A549 (cell line): Measurements from ENCODE around the gene KCTD19. TPM values are rescaled to one million over a fixed set of nuclear protein-coding genes. Genes with fewer than 3 reads are reported as not detected.

Experiments
- ATAC-seq, 2 experiments: fragments of 200-7000 bp in 1 of 2; fragments of >200 bp in 1 of 2; cut with Nextera tagmentation in 1 of 2; cut with Tn5 transposase in 1 of 2; 3 replicates each; pipeline versions ENCODE4 v1.8.0 to v1.9.1; 2018 to 2020; ENCODE audit warnings: mild to moderate bottlenecking in 1 of 2, moderate library complexity in 1 of 2
- CTCF ChIA-PET: fragments of 300-600 bp; sonication (Branson Sonifier 250); formaldehyde crosslinking; extraction: SDS; loops from one replicate; lab custom pipeline; 2021; ENCODE audit warnings: antibody characterized with exemption, inconsistent platforms; lab: Yijun Ruan, JAX
- POLR2A ChIA-PET: fragments of 350-600 bp; formaldehyde crosslinking; extraction: SDS; loops from one replicate; lab custom pipeline; 2021; ENCODE audit warnings: antibody characterized with exemption, inconsistent platforms; lab: Yijun Ruan, JAX
- DNase-seq, 2 experiments: peaks; one replicate each; pipeline versions ENCODE4 v3.0.0 to v3.0.0-alpha.2; 2011 to 2016; ENCODE audit warnings: low read depth in 1 of 2, low spot score in 1 of 2
- FAIRE-seq: peaks from 2 replicates; lab custom pipeline; 2011; peaks lifted over from hg19 to GRCh38; lab: Jason Lieb, UNC
- H3K27ac ChIP-seq, 2 experiments: fragments of >200 bp; sonication (Bioruptor Twin); formaldehyde crosslinking; 3 replicates each; pipeline ENCODE4 v1.5.1; 2016 to 2017
- H3K4me1 ChIP-seq: fragments of >200 bp; sonication (Bioruptor Twin); formaldehyde crosslinking; 3 replicates; pipeline ENCODE4 v1.6.1; 2016
- H3K4me2 ChIP-seq: fragments of >200 bp; sonication (Bioruptor Twin); formaldehyde crosslinking; 3 replicates; pipeline ENCODE4 v1.6.1; 2016
- H3K4me3 ChIP-seq: fragments of >200 bp; sonication (Bioruptor Twin); formaldehyde crosslinking; 3 replicates; pipeline ENCODE4 v1.5.1; 2016
- H3K9me3 ChIP-seq: fragments of >200 bp; sonication (Bioruptor Twin); formaldehyde crosslinking; 3 replicates; pipeline ENCODE4 v1.6.1; 2016
- ATOH8 ChIP-seq: fragments of 250-450 bp; sonication (Bioruptor Pico); IDR thresholded peaks from 2 replicates; pipeline ENCODE4 v1.5.0; 2020; ENCODE audit warnings: low read depth, mild to moderate bottlenecking, moderate library complexity
- BHLHE40 ChIP-seq: IDR thresholded peaks from 2 replicates; pipeline ENCODE4 v1.6.1; 2012; ENCODE audit warnings: low read depth, low read length, inconsistent platforms
- CHD2 ChIP-seq: fragments of 150-350 bp; IDR thresholded peaks from 2 replicates; pipeline ENCODE4 v1.6.1; 2014; ENCODE audit warnings: low read length; ENCODE audit not compliant: partially characterized antibody
- EHMT2 ChIP-seq: fragments of 200-600 bp; sonication (generic); IDR thresholded peaks from 2 replicates; pipeline ENCODE4 v1.6.1; 2016; ENCODE audit warnings: antibody characterized with exemption, low read depth, mild to moderate bottlenecking, moderate library complexity
- ESRRA ChIP-seq: fragments of 150-350 bp; IDR thresholded peaks from 2 replicates; pipeline ENCODE4 v1.6.1; 2014; ENCODE audit warnings: mild to moderate bottlenecking, low read length, borderline replicate concordance
- FOSB ChIP-seq: fragments of 250-450 bp; sonication (Bioruptor Pico); IDR thresholded peaks from 2 replicates; pipeline ENCODE4 v1.5.0; 2020; ENCODE audit warnings: mild to moderate bottlenecking, moderate library complexity
- FOSL2 ChIP-seq, 2 experiments: fragments of 450-650 bp in 1 of 2; fragments of >200 bp in 1 of 2; sonication (Bioruptor Twin) in 1 of 2; formaldehyde crosslinking; IDR thresholded peaks; 2 replicates each; pipeline versions ENCODE4 v1.5.0 to v1.6.1; 2016 to 2020; ENCODE audit warnings: mild to moderate bottlenecking in 1 of 2, moderate library complexity in 1 of 2
- GATA3 ChIP-seq: IDR thresholded peaks from 2 replicates; pipeline ENCODE4 v1.6.1; 2012; ENCODE audit warnings: borderline replicate concordance
- HEYL ChIP-seq: fragments of 250-450 bp; sonication (Bioruptor Pico); IDR thresholded peaks from 2 replicates; pipeline ENCODE4 v1.8.0; 2021; ENCODE audit warnings: mild to moderate bottlenecking, moderate library complexity
- HMGXB4 ChIP-seq: fragments of 250-450 bp; sonication (Bioruptor Pico); IDR thresholded peaks from 2 replicates; pipeline ENCODE4 v1.5.0; 2021; ENCODE audit warnings: mild to moderate bottlenecking, moderate library complexity, borderline replicate concordance
- HOXA7 ChIP-seq: fragments of 250-450 bp; sonication (Bioruptor Pico); IDR thresholded peaks from 2 replicates; pipeline ENCODE4 v1.5.0; 2020; ENCODE audit warnings: mild to moderate bottlenecking, moderate library complexity
- HOXB13 ChIP-seq: fragments of 250-450 bp; sonication (Bioruptor Pico); IDR thresholded peaks from 2 replicates; pipeline ENCODE4 v1.5.0; 2020; ENCODE audit warnings: low read depth, mild to moderate bottlenecking, moderate library complexity
- HOXB5 ChIP-seq: fragments of 250-450 bp; sonication (Bioruptor Pico); IDR thresholded peaks from 2 replicates; pipeline ENCODE4 v1.5.0; 2020; ENCODE audit warnings: mild to moderate bottlenecking, moderate library complexity
- JUN ChIP-seq, 2 experiments: fragments of >200 bp; sonication (Bioruptor Twin); formaldehyde crosslinking; IDR thresholded peaks; 2 replicates in 1 of 2; 3 replicates in 1 of 2; pipeline ENCODE4 v1.6.1; 2016 to 2017
- KDM1A ChIP-seq: fragments of 200-600 bp; sonication (generic); IDR thresholded peaks from 2 replicates; pipeline ENCODE4 v1.6.1; 2016; ENCODE audit warnings: low read depth, mild to moderate bottlenecking
- KDM5A ChIP-seq: fragments of 200-600 bp; sonication (generic); IDR thresholded peaks from 2 replicates; pipeline ENCODE4 v1.6.1; 2016; ENCODE audit warnings: antibody characterized with exemption, mild to moderate bottlenecking
- MAFK ChIP-seq: fragments of 450-650 bp; IDR thresholded peaks from 2 replicates; pipeline ENCODE4 v1.6.1; 2014; ENCODE audit not compliant: partially characterized antibody
- MAX ChIP-seq: IDR thresholded peaks from 2 replicates; pipeline ENCODE4 v1.6.1; 2012
- MAZ ChIP-seq: fragments of 150-350 bp; IDR thresholded peaks from 2 replicates; pipeline ENCODE4 v1.6.1; 2014; ENCODE audit warnings: antibody characterized with exemption, low read depth, low read length, borderline replicate concordance
- MYC ChIP-seq: IDR thresholded peaks from 2 replicates; pipeline ENCODE4 v1.6.1; 2012; ENCODE audit warnings: mild to moderate bottlenecking, inconsistent platforms, low read length, improper control_type of control experiment, borderline replicate concordance
- NFE2L2 ChIP-seq: fragments of 150-350 bp; conservative IDR thresholded peaks from 2 replicates; pipeline ENCODE4 v1.6.1; 2014; ENCODE audit warnings: low read length
- NR3C1 ChIP-seq: fragments of >200 bp; sonication (Bioruptor Twin); formaldehyde crosslinking; IDR thresholded peaks from 3 replicates; pipeline ENCODE4 v1.6.1; 2017
- PBX3 ChIP-seq: IDR thresholded peaks from 2 replicates; pipeline ENCODE4 v1.6.1; 2012
- PHF8 ChIP-seq: fragments of 200-600 bp; sonication (generic); IDR thresholded peaks from 2 replicates; pipeline ENCODE4 v1.6.1; 2016; ENCODE audit warnings: low read depth, mild to moderate bottlenecking, antibody characterized with exemption, moderate library complexity, borderline replicate concordance
- POLR2A ChIP-seq: IDR thresholded peaks from 2 replicates; pipeline ENCODE4 v1.6.1; 2012; ENCODE audit warnings: mild to moderate bottlenecking, low read length
- TP53 ChIP-seq: fragments of 250-450 bp; sonication (Bioruptor Pico); IDR thresholded peaks from 2 replicates; pipeline ENCODE4 v1.5.0; 2021; ENCODE audit warnings: mild to moderate bottlenecking, moderate library complexity
- USF2 ChIP-seq: fragments of 450-650 bp; IDR thresholded peaks from 2 replicates; pipeline ENCODE4 v1.6.1; 2014; ENCODE audit warnings: antibody characterized with exemption
- ZC3H11A ChIP-seq: fragments of 450-650 bp; IDR thresholded peaks from 2 replicates; pipeline ENCODE4 v1.6.1; 2014; ENCODE audit warnings: antibody characterized with exemption, mild to moderate bottlenecking
- ZSCAN20 ChIP-seq: fragments of 250-450 bp; sonication (Bioruptor Pico); IDR thresholded peaks from 2 replicates; pipeline ENCODE4 v1.8.0; 2022; ENCODE audit warnings: mild to moderate bottlenecking, moderate library complexity
- WGBS: methylation state at CpG from one replicate; pipeline ENCODE4 v1.1.6; 2017; ENCODE audit errors: missing lambda C conversion rate; 5-methylcytosine and 5-hydroxymethylcytosine counted together
- polyA plus RNA-seq, 4 experiments: library from polyadenylated mRNA; depleted of rRNA in 3 of 4; stranded (reverse); fragments of >200 nt; fragmentation: RNase III in 1 of 4; extraction: RNeasy Plus Mini Kit Qiagen cat#74134 plus additional on column Dnase treatment in 1 of 4; gene quantifications; 2 replicates in 3 of 4; 3 replicates in 1 of 4; pipeline ENCODE4 v1.2.3, GENCODE V29; 2011 to 2017
- TF ChIP-seq, protein P1 (sequence below): fragments of >200 bp; sonication (Bioruptor Twin); formaldehyde crosslinking; IDR thresholded peaks from 3 replicates; pipeline ENCODE4 v1.5.1; 2016
- TF ChIP-seq, protein P2 (sequence below): fragments of >200 bp; sonication (Bioruptor Twin); formaldehyde crosslinking; IDR thresholded peaks from 2 replicates; pipeline ENCODE4 v1.6.1; 2016
- TF ChIP-seq, protein P3 (sequence below): fragments of >200 bp; sonication (Bioruptor Twin); formaldehyde crosslinking; IDR thresholded peaks from 3 replicates; pipeline ENCODE4 v1.6.1; 2016

Gene KCTD19
- polyA plus RNA-seq, 2 of the 4 experiments (the other 2 are of a cell fraction), result 0.57 to 1.1 TPM

- no peak for FAIRE-seq
- CTCF ChIA-PET, result interaction anchor here (0.7 to 9.7 kb wide), 13 partner anchors 12 to 219 kb away, joined by 3 to 138 read pairs (median 5); partner anchors contain the start of genes KCTD19, LRRC36 and TMEM208
- Histone ChIP-seq H3K4me3 (peak within 1 kb of the TSS; percentile 74), H3K27ac (peak within 1 kb of the TSS; percentile 77 to 95), H3K4me1 (peaks cover 39% of the 10 kb centered on the region), H3K4me2 (peak within 1 kb of the TSS; percentile 97), H3K9me3 (no peaks in the 10 kb centered on the region)
- 0% methylated on average over 14 of the region's 75 CpGs for WGBS
- POLR2A ChIA-PET, result interaction anchor here (0.5 to 3.3 kb wide), 4 partner anchors 10 to 67 kb away, joined by 3 to 30 read pairs (median 5); partner anchors contain the start of gene TMEM208
- DNase-seq, result no peak
- ATAC-seq, result peak in 1 of 2 experiments; percentile 9; a peak in 1 of 6 replicates
- TF ChIP-seq HMGXB4 (CRISPR knock-in tag) (no peak), NR3C1 (no peak), EHMT2 (no peak), MAFK (no peak), PBX3 (no peak), HEYL (CRISPR knock-in tag) (no peak), BHLHE40 (no peak), ATOH8 (CRISPR knock-in tag) (0 out of 2 replicates have a peak, but pooled peaks have one; percentile 24), MAX (peak; percentile 3; the same call in 1 of the 2 replicates), GATA3 (no peak), ZC3H11A (no peak), PHF8 (no peak), TP53 (no peak), ZSCAN20 (CRISPR knock-in tag) (no peak), HOXB13 (CRISPR knock-in tag) (0 out of 2 replicates have a peak, but pooled peaks have one; percentile 26), KDM1A (no peak), MAZ (no peak), NFE2L2 (no peak), ESRRA (no peak), KDM5A (no peak), POLR2A (peak; percentile 6; the same call in 1 of the 2 replicates), FOSB (CRISPR knock-in tag) (no peak), HOXA7 (CRISPR knock-in tag) (no peak), JUN (IDR thresholded peaks at IDR 0.05) (0 out of 5 replicates have a peak, but pooled peaks of 1 of the 2 experiments have one; percentile 26), CHD2 (no peak), MYC (no peak), USF2 (peak; percentile 38; the same call in 1 of the 2 replicates), FOSL2 (IDR thresholded peaks at IDR 0.05) (no peak), FOSL2 (CRISPR knock-in tag; IDR thresholded peaks at IDR 0.05) (no peak), HOXB5 (no peak)
- TF ChIP-seq, protein P1, sequence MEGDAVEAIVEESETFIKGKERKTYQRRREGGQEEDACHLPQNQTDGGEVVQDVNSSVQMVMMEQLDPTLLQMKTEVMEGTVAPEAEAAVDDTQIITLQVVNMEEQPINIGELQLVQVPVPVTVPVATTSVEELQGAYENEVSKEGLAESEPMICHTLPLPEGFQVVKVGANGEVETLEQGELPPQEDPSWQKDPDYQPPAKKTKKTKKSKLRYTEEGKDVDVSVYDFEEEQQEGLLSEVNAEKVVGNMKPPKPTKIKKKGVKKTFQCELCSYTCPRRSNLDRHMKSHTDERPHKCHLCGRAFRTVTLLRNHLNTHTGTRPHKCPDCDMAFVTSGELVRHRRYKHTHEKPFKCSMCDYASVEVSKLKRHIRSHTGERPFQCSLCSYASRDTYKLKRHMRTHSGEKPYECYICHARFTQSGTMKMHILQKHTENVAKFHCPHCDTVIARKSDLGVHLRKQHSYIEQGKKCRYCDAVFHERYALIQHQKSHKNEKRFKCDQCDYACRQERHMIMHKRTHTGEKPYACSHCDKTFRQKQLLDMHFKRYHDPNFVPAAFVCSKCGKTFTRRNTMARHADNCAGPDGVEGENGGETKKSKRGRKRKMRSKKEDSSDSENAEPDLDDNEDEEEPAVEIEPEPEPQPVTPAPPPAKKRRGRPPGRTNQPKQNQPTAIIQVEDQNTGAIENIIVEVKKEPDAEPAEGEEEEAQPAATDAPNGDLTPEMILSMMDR, result no peak; the same call in 2 of the 3 replicates
- TF ChIP-seq, protein P2, sequence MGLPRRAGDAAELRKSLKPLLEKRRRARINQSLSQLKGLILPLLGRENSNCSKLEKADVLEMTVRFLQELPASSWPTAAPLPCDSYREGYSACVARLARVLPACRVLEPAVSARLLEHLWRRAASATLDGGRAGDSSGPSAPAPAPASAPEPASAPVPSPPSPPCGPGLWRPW, result no peak
- TF ChIP-seq, protein P3, sequence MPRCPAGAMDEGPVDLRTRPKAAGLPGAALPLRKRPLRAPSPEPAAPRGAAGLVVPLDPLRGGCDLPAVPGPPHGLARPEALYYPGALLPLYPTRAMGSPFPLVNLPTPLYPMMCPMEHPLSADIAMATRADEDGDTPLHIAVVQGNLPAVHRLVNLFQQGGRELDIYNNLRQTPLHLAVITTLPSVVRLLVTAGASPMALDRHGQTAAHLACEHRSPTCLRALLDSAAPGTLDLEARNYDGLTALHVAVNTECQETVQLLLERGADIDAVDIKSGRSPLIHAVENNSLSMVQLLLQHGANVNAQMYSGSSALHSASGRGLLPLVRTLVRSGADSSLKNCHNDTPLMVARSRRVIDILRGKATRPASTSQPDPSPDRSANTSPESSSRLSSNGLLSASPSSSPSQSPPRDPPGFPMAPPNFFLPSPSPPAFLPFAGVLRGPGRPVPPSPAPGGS, result no peak
Measured at GRCh38 chr16:67248401-67249177, 78.0 kb downstream of the KCTD19 start, which contains the start of gene SLC9A5. TSS of gene SLC9A5 (plus strand) at chr16:67248979. CDS start at chr16:67249015, 36 bp downstream.
